K562 (cell line): ENCODE data around the gene NACC1.

Experiments
- GTF2F1 ChIP-seq: IDR thresholded peaks from 2 replicates; pipeline ENCODE4 v1.6.1; 2011; ENCODE audit warnings: low read depth, low read length, improper control_type of control experiment
- SAFB2 ChIP-seq: fragments of 200-400 bp; formaldehyde crosslinking; IDR thresholded peaks from 2 replicates; pipeline ENCODE4 v1.6.1; 2018; ENCODE audit warnings: borderline replicate concordance, low read length, low read depth, moderate library complexity; ENCODE audit not compliant: severe bottlenecking
- ZNF780A ChIP-seq: fragments of 250-450 bp; sonication (Bioruptor Pico); IDR thresholded peaks from 2 replicates; pipeline ENCODE4 v1.5.0; 2021; ENCODE audit warnings: mild to moderate bottlenecking

DNA sequence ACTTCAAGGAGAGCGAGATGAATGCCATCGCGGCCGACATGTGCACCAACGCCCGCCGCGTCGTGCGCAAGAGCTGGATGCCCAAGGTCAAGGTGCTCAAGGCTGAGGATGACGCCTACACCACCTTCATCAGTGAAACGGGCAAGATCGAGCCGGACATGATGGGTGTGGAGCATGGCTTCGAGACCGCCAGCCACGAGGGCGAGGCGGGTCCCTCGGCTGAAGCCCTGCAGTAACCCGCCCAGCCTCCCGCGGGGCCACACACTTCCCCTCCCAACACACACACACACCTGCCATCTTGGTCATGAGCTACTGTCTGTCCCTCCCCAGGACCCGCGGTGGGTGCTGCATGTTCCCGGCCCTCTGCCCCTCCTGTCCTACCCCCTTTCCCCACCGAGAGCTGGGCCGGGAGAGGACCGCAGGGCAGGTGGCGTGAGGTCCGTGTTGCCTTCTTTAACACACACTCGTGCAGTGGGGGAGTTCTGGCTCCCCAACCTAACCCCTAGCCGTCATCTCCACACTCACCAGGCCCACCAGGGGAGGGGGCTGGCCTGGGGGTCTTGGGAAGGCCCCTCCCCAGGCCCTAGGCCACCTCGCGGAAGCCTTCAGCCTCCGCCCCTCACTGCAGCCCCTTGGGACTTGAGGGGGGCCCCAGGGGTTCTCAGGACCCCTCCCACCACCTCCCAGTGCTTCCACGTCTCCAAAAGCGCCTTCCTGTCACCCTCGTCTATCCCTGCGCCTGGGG, 20.3 kb downstream of the NACC1 start:
- TF ChIP-seq ZNF780A (CRISPR knock-in tag): no peak
- TF ChIP-seq SAFB2: no peak
- TF ChIP-seq GTF2F1: no peak
